Fibroblast of pulmonary artery (primary cell): Measurements from ENCODE around the gene GSTM5.
"Not testable (repeated sequence)": the region's sequence is repeated elsewhere in the genome, so short reads cannot be mapped to it uniquely, and the experiment has no call there.

Experiments used
- DNase-seq: peaks from one replicate; pipeline ENCODE4 v3.0.0-alpha.2; 2010; ENCODE audit warnings: low read depth
- H3K4me3 ChIP-seq: replicated peaks from 2 replicates; pipeline ENCODE4 v1.5.1; 2011; ENCODE audit warnings: low read depth, mild to moderate bottlenecking, control low read depth, low read length, moderate library complexity
- TF ChIP-seq, protein P1 (sequence below): IDR thresholded peaks from 2 replicates; pipeline ENCODE4 v1.5.1; 2011; ENCODE audit warnings: mild to moderate bottlenecking, control low read depth, low read length, inconsistent platforms; ENCODE audit errors: missing control alignments

GSTM5 gene

DNA sequence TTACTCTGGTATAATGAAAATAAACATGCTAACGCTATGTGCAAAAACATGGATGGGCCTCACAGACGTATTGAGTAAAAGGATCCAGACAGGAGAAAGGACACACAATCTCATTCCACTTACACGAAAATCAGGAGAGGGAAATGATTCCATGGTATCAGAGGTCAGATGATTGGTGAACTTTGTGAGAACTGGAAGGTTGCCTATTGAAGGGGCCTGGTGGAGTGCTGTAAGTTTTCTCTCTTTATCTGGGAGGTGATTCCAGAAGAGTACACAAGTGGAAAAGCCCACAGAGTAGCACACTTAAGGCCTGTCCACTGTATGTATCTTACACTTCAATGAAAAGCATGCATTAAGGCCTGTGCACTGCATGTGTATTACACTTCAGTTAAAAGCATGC, 34.6 kb upstream of the GSTM5 start:
- TF ChIP-seq, protein P1, sequence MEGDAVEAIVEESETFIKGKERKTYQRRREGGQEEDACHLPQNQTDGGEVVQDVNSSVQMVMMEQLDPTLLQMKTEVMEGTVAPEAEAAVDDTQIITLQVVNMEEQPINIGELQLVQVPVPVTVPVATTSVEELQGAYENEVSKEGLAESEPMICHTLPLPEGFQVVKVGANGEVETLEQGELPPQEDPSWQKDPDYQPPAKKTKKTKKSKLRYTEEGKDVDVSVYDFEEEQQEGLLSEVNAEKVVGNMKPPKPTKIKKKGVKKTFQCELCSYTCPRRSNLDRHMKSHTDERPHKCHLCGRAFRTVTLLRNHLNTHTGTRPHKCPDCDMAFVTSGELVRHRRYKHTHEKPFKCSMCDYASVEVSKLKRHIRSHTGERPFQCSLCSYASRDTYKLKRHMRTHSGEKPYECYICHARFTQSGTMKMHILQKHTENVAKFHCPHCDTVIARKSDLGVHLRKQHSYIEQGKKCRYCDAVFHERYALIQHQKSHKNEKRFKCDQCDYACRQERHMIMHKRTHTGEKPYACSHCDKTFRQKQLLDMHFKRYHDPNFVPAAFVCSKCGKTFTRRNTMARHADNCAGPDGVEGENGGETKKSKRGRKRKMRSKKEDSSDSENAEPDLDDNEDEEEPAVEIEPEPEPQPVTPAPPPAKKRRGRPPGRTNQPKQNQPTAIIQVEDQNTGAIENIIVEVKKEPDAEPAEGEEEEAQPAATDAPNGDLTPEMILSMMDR, result no peak
- no peak for DNase-seq
- no peak overlapping the region for H3K4me3 ChIP-seq

DNA sequence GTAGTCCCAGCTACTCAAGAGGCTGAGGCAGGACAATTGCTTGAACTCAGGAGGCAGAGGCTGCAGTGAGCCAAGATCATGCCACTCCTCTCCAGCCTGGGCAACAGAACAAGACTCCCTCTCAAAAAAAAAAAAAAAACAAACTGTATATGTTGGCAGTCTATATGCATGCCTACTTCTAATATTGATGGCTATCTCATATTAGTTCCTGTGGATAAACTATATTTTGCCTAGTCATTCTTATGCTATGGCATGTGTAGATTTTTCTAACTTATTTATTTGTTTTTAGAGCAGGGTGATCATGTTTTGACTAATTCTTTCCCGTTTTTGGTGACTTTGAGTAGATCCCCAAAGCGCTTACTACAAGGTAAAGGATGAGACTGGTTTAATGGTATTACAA, 33.4 kb upstream of the GSTM5 start:
- DNase-seq, H3K4me3 ChIP-seq: not testable (repeated sequence)

DNA sequence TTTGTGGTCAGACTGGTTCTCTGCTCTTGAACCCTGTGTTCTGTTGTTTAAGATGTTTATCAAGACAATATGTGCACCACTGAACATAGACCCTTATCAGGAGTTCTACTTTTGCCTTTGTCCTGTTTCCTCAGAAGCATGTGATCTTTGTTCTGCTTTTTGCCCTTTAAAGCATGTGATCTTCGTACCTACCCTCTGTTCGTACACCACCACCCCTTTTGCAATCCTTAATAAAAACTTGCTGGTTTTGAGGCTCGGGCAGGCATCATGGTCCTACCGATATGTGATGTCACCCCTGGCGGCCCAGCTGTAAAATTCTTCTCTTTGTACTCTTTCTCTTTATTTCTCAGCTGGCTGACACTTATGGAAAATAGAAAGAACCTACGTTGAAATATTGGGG, 27.3 kb upstream of the GSTM5 start:
- H3K4me3 ChIP-seq, DNase-seq: not testable (repeated sequence)

DNA sequence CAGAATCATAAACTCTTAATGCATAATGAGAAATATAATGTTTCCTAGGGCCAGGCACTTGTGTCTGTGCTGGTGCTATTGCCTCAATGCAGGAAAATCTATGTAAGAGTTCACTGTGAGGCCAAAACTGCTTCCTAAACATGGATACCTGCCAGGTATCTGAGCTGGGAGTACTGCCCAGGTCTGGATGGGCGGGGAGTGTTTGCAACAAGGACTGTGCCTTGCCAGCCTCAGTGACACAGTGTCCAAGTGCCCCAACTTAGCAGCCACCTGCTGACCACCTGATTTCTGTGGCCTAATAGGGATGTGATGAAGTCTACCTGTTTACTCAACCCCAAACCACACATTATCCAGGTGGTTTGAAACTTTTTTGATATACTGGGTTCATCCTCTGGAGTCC, 26.7 kb upstream of the GSTM5 start:
- DNase-seq, result not testable (repeated sequence)

DNA sequence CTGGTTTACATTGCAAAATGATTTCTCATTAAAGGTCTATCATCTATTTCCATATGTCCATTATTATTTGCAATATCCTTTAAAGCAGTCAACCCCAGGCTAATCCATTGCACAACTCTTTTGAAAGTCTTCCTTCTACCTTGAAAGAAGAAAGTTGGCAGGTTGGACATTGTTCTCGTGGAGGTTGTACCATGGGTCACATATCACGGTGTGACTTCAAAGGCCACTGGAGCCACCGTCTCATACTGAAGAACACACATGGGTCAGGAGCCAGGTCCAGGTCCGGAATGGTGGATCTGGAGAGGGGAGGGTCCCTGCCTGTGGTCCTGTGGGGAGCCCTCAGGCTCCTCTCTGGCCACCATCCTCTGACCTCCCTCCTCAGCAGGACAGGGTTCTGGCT, 26.2 kb upstream of the GSTM5 start:
- not testable (repeated sequence) for H3K4me3 ChIP-seq, DNase-seq

More for the DNA sequence above, 26.7 kb upstream of the GSTM5 start:
- H3K4me3 ChIP-seq, result not testable (repeated sequence)

DNA sequence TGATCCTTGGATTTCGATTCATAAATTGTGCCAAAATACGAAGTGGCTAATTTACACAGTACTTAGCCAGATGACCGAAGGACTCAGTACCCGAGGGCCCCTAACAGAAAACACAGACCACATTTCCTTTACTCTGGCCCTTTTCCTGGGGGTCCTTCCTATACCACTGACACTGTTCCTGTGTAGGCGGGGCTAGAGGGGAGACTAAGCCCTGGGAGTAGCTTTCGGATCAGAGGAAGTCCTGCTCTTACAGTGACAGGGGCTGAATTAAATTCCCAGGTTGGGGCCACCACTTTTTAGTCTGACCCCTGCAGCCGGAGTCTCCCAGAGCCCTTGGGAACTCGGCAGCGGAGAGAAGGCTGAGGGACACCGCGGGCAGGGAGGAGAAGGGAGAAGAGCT, 24.9 kb upstream of the GSTM5 start:
- H3K4me3 ChIP-seq, result peak overlapping the region; percentile 55
- DNase-seq, result not testable (repeated sequence)

DNA sequence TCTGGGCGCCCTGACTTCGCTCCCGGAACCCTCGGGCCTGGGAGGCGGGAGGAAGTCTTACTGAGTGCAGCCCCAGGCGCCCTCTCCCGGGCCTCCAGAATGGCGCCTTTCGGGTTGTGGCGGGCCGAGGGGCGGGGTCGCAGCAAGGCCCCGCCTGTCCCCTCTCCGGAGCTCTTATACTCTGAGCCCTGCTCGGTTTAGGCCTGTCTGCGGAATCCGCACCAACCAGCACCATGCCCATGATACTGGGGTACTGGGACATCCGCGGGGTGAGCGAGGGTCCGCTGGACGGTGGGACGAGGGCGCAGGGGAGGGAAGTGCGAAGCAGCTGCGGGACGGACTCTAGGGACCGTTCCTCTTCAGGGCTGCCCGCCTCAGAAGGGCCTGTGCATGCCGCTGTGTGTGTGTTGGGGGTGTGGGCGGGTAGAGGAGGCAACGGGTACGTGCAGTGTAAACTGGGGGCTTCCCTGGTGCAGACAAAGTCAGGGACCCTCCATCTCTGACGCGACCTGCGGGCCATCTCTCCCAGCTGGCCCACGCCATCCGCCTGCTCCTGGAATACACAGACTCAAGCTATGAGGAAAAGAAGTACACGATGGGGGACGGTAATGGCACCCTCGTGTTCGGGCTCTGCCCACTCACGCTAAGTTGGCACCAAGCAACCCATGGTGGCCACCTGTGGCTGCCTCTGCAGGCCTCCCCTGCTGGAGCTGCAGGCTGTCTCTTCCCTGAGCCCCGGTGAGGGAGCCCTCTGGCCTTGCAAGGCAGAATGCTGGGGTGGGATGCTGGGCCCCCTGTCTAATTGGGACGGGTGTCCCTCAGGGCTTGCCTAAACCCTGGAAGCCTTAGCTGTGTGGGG, 24.2 kb upstream of the GSTM5 start, which contains the start of gene GSTM1:
GSTM1 (plus strand) TSS at position 177 of the 859 bp plus-strand sequence; CDS start at position 234, 57 bp downstream.
- TF ChIP-seq, protein P1, result peak; percentile 15
- peak; percentile 70 for DNase-seq
- peak within 1 kb of the TSS; percentile 55 for H3K4me3 ChIP-seq

DNA sequence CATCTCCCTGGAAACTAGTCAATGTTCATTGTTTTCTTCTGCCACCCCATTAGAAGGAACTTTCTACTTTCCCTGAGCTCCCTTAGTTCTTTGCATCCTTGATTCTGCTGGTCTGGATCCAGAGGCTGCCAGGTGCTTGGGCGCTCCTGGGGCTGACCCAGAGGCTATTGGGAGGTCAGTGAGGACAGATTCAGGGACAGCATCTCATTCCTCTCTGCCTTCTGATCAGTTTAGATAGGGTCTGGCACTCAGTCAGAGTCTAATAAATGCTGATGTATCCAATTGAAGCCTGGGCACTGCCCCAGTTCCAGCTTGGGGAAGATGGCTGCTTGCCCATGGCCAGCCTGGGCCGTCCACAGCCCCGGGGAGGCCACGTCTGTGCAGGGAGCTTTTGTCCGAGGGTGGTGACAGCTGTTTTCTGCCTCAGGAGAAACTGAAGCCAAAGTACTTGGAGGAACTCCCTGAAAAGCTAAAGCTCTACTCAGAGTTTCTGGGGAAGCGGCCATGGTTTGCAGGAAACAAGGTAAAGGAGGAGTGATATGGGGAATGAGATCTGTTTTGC, 22.1 kb upstream of the GSTM5 start:
- no peak overlapping the region for H3K4me3 ChIP-seq
- TF ChIP-seq, protein P1, result no peak
- DNase-seq, result no peak

DNA sequence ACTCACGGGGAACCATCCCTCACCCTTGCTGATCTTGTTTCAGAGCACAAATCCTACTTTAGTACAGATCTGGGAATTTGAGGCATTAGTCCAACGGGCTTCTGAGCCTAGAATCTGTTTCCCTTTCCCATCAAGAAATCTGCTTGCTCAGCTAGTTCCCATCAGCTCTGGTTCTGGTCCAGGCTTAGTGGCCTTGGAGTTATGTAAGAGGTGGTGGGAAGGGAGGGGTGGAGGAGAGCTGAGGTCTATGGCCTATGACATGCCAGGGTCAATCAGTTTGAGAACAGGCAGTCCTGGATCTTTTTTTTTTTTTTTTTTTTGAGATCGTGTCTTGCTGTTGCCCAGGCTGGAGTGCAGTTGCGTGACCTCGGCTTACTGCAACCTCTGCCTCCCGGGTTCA, 20.3 kb upstream of the GSTM5 start:
- TF ChIP-seq, protein P1, result no peak
- H3K4me3 ChIP-seq, result no peak overlapping the region
- no peak for DNase-seq

DNA sequence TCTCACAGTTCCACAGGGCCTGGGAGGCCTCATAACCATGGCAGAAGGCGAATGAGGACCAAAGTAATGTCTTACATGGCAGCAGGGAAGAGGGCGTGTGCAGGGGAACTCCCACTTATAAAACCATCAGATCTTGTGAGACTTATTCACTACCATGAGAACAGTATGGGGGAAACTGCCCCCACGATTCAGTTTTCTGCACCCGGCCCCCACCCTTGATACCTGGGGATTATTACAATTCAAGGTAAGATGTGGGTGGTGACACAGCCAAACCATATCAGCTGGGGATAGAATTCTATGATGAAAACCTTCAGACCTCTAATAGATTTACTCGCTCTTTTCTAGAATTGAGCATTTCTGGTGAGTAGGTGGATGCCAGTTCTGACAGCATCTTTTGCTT, 17.7 kb upstream of the GSTM5 start:
- not testable (repeated sequence) for DNase-seq, H3K4me3 ChIP-seq

DNA sequence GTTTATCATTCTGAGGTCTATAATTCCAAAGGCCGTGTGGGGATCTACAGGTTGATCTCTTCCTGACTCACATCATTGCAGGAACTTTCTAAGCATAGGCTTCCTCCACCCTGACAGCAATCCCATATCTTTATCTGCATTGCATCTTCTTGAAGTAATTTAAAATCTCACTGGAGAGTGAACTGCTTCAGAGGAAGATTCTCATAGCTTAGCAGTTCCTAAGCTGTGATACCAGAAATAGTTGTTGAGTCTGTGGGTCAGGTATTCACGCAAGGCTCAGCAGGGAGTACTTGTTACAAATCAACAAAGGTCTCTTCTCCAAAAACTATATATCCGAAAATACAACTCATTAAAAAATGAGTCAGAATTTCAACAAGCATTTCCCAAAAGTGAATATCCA, 16.9 kb upstream of the GSTM5 start:
- DNase-seq, result not testable (repeated sequence)

More for the DNA sequence above, 16.9 kb upstream of the GSTM5 start:
- not testable (repeated sequence) for H3K4me3 ChIP-seq
